HEK293 (cell line): ENCODE results near the gene DCLK1.

Source experiments
- CTCF ChIA-PET: fragments of 350-600 bp; formaldehyde crosslinking; extraction: SDS; loops from one replicate; lab custom pipeline; 2021; ENCODE audit warnings: antibody characterized with exemption; lab: Yijun Ruan, JAX
- POLR2A ChIA-PET: fragments of 300-600 bp; formaldehyde crosslinking; extraction: SDS; loops from one replicate; lab custom pipeline; 2020; ENCODE audit warnings: antibody characterized with exemption, inconsistent platforms; lab: Yijun Ruan, JAX
- H3K27ac ChIP-seq: fragments of 200-500 bp; sonication (Bioruptor generic); 2 replicates; pipeline ENCODE4 v1.5.1; 2014; ENCODE audit warnings: low read depth, low read length, control low read depth, inconsistent platforms; ENCODE audit errors: extremely low read depth
- H3K36me3 ChIP-seq, 2 experiments: fragments of 200-500 bp in 1 of 2; sonication (Bioruptor generic) in 1 of 2; 1 replicate in 1 of 2; 2 replicates in 1 of 2; pipeline ENCODE4 v1.5.1; 2014 to 2017; ENCODE audit warnings: inconsistent platforms in 2 of 2, low read length in 2 of 2; ENCODE audit not compliant: control insufficient read depth in 2 of 2, insufficient read depth in 1 of 2
- H3K4me1 ChIP-seq: fragments of 200-500 bp; sonication (Bioruptor generic); 2 replicates; pipeline ENCODE4 v1.5.1; 2014; ENCODE audit warnings: mild to moderate bottlenecking, low read length, inconsistent platforms; ENCODE audit not compliant: control insufficient read depth, insufficient read depth
- H3K4me3 ChIP-seq: 2 replicates; pipeline ENCODE4 v1.5.1; 2011; ENCODE audit warnings: low read depth, mild to moderate bottlenecking, control low read depth, low read length, moderate library complexity
- H3K9me3 ChIP-seq: fragments of 200-500 bp; sonication (Bioruptor generic); 2 replicates; pipeline ENCODE4 v1.5.1; 2014; ENCODE audit warnings: low read depth, low read length, inconsistent platforms; ENCODE audit not compliant: control insufficient read depth, insufficient read depth
- FEZF1 ChIP-seq: fragments of 450-650 bp; formaldehyde crosslinking; IDR thresholded peaks from 2 replicates; pipeline ENCODE4 v1.5.1; 2016; ENCODE audit warnings: missing biosample characterization, missing genetic modification characterization
- KLF16 ChIP-seq: fragments of 450-650 bp; formaldehyde crosslinking; IDR thresholded peaks from 2 replicates; pipeline ENCODE4 v1.5.1; 2017; ENCODE audit warnings: missing biosample characterization, missing genetic modification characterization
- MEIS1 ChIP-seq: sonication (generic); formaldehyde crosslinking; IDR thresholded peaks from 2 replicates; pipeline ENCODE4 v1.8.1; 2022; ENCODE audit warnings: missing genetic modification reagents, mild to moderate bottlenecking, borderline replicate concordance
- TCF7L2 ChIP-seq: IDR thresholded peaks from 2 replicates; pipeline ENCODE4 v1.6.1; 2011; ENCODE audit warnings: low read depth, mild to moderate bottlenecking, inconsistent platforms, low read length, moderate library complexity, borderline replicate concordance
- YY1 ChIP-seq: fragments of 450-650 bp; formaldehyde crosslinking; IDR thresholded peaks from 2 replicates; pipeline ENCODE4 v1.5.1; 2018; ENCODE audit warnings: missing biosample characterization, missing genetic modification characterization
- ZNF121 ChIP-seq: fragments of 450-650 bp; formaldehyde crosslinking; IDR thresholded peaks from 2 replicates; pipeline ENCODE4 v1.5.1; 2016; ENCODE audit warnings: missing biosample characterization, missing genetic modification characterization
- ZNF132 ChIP-seq: fragments of 450-650 bp; formaldehyde crosslinking; IDR thresholded peaks from 2 replicates; pipeline ENCODE4 v1.5.1; 2017; ENCODE audit warnings: missing biosample characterization, missing genetic modification characterization, borderline replicate concordance
- ZNF19 ChIP-seq: fragments of 450-650 bp; formaldehyde crosslinking; IDR thresholded peaks from 2 replicates; pipeline ENCODE4; 2016; ENCODE audit warnings: missing biosample characterization, missing genetic modification characterization, low read depth
- ZNF211 ChIP-seq: fragments of 450-650 bp; formaldehyde crosslinking; IDR thresholded peaks from 2 replicates; pipeline ENCODE4 v1.5.1; 2016; ENCODE audit warnings: low read depth, missing biosample characterization, missing genetic modification characterization
- ZNF239 ChIP-seq: fragments of 450-650 bp; formaldehyde crosslinking; IDR thresholded peaks from 2 replicates; pipeline ENCODE4 v1.5.1; 2016; ENCODE audit warnings: missing biosample characterization, missing genetic modification characterization
- ZNF24 ChIP-seq: fragments of 450-650 bp; formaldehyde crosslinking; IDR thresholded peaks from 2 replicates; pipeline ENCODE4 v1.5.1; 2016; ENCODE audit warnings: missing biosample characterization, missing genetic modification characterization
- ZNF350 ChIP-seq: fragments of 450-650 bp; formaldehyde crosslinking; IDR thresholded peaks from 2 replicates; pipeline ENCODE4 v1.5.0; 2017; ENCODE audit warnings: missing biosample characterization, mild to moderate bottlenecking, missing genetic modification characterization
- ZNF549 ChIP-seq: fragments of 450-650 bp; IDR thresholded peaks from 2 replicates; pipeline ENCODE4 v1.5.1; 2018; ENCODE audit warnings: missing biosample characterization, missing genetic modification characterization, mild to moderate bottlenecking, inconsistent platforms, moderate library complexity
- ZNF555 ChIP-seq: fragments of 450-650 bp; formaldehyde crosslinking; conservative IDR thresholded peaks from 2 replicates; pipeline ENCODE4 v1.5.1; 2017; ENCODE audit warnings: missing biosample characterization, mild to moderate bottlenecking, missing genetic modification characterization, inconsistent platforms
- ZNF560 ChIP-seq: fragments of 450-650 bp; formaldehyde crosslinking; IDR thresholded peaks from 2 replicates; pipeline ENCODE4 v1.5.1; 2017; ENCODE audit warnings: missing biosample characterization, missing genetic modification characterization, borderline replicate concordance
- ZNF629 ChIP-seq: fragments of 450-650 bp; formaldehyde crosslinking; IDR thresholded peaks from 2 replicates; pipeline ENCODE4 v1.5.1; 2017; ENCODE audit warnings: missing biosample characterization, missing genetic modification characterization
- ZNF768 ChIP-seq: fragments of 450-650 bp; formaldehyde crosslinking; IDR thresholded peaks from 2 replicates; pipeline ENCODE4 v1.5.1; 2018; ENCODE audit warnings: missing biosample characterization, mild to moderate bottlenecking, missing genetic modification characterization
- ZNF777 ChIP-seq: fragments of 450-650 bp; formaldehyde crosslinking; IDR thresholded peaks from 2 replicates; pipeline ENCODE4 v1.5.1; 2017; ENCODE audit warnings: missing biosample characterization, missing genetic modification characterization, borderline replicate concordance
- ZSCAN16 ChIP-seq: fragments of 450-650 bp; formaldehyde crosslinking; IDR thresholded peaks from 2 replicates; pipeline ENCODE4 v1.5.1; 2016; ENCODE audit warnings: missing biosample characterization, missing genetic modification characterization
- TF ChIP-seq, protein P1 (sequence below): fragments of 450-650 bp; formaldehyde crosslinking; IDR thresholded peaks from 2 replicates; pipeline ENCODE4 v1.5.1; 2017; ENCODE audit warnings: missing biosample characterization, mild to moderate bottlenecking, missing genetic modification characterization, moderate library complexity
- TF ChIP-seq, protein P2 (sequence below): fragments of 450-650 bp; formaldehyde crosslinking; IDR thresholded peaks from 2 replicates; pipeline ENCODE4 v1.5.1; 2016; ENCODE audit warnings: missing biosample characterization, missing genetic modification characterization, borderline replicate concordance
- TF ChIP-seq, protein P3 (sequence below): fragments of 450-650 bp; formaldehyde crosslinking; IDR thresholded peaks from 2 replicates; pipeline ENCODE4 v1.5.1; 2016; ENCODE audit warnings: missing biosample characterization, missing genetic modification characterization
- TF ChIP-seq, protein P4 (sequence below): fragments of 450-650 bp; formaldehyde crosslinking; IDR thresholded peaks from 2 replicates; pipeline ENCODE4 v1.5.1; 2016; ENCODE audit warnings: missing biosample characterization, missing genetic modification characterization
- TF ChIP-seq, protein P5 (sequence below): fragments of 450-650 bp; formaldehyde crosslinking; IDR thresholded peaks from 2 replicates; pipeline ENCODE4 v1.5.1; 2016; ENCODE audit warnings: missing biosample characterization, missing genetic modification characterization, low read depth
- TF ChIP-seq, protein P6 (sequence below): fragments of 450-650 bp; formaldehyde crosslinking; IDR thresholded peaks from 2 replicates; pipeline ENCODE4 v1.5.1; 2016; ENCODE audit warnings: missing biosample characterization, missing genetic modification characterization

The DCLK1 gene

DNA sequence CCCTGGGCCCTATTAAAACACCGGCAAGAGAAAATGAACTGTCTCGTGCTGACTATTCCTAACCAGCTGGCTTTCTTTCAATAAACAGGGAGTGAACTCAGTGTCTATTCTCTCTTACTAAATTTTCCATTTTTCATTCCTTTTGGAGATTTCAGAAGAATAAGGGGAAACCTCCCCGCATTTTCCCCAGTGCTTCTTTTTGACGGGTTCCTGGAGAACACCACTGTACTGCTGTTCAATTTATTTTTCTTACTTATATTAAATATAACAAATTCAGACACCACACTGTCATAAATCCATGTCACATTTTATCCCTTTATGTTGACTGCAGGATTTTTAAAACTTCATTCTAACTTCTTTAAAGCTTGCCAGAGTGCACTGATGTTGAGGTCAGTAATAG is 75.8 kb downstream of the DCLK1 start:
- H3K36me3 ChIP-seq = no peaks in the 10 kb centered on the region
- CTCF ChIA-PET = no interaction called here
- TF ChIP-seq, protein P1, sequence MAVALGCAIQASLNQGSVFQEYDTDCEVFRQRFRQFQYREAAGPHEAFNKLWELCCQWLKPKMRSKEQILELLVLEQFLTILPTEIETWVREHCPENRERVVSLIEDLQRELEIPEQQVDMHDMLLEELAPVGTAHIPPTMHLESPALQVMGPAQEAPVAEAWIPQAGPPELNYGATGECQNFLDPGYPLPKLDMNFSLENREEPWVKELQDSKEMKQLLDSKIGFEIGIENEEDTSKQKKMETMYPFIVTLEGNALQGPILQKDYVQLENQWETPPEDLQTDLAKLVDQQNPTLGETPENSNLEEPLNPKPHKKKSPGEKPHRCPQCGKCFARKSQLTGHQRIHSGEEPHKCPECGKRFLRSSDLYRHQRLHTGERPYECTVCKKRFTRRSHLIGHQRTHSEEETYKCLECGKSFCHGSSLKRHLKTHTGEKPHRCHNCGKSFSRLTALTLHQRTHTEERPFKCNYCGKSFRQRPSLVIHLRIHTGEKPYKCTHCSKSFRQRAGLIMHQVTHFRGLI (tag by site-specific recombination) = no peak
- TF ChIP-seq ZNF555 (tag by site-specific recombination) (no peak), ZNF777 (no peak), MEIS1 (CRISPR knock-in tag) (no peak), ZSCAN16 (tag by site-specific recombination) (no peak), ZNF629 (tag by site-specific recombination) (no peak), KLF16 (no peak), ZNF19 (tag by site-specific recombination) (no peak), TCF7L2 (no peak), YY1 (no peak)
- TF ChIP-seq, protein P2, sequence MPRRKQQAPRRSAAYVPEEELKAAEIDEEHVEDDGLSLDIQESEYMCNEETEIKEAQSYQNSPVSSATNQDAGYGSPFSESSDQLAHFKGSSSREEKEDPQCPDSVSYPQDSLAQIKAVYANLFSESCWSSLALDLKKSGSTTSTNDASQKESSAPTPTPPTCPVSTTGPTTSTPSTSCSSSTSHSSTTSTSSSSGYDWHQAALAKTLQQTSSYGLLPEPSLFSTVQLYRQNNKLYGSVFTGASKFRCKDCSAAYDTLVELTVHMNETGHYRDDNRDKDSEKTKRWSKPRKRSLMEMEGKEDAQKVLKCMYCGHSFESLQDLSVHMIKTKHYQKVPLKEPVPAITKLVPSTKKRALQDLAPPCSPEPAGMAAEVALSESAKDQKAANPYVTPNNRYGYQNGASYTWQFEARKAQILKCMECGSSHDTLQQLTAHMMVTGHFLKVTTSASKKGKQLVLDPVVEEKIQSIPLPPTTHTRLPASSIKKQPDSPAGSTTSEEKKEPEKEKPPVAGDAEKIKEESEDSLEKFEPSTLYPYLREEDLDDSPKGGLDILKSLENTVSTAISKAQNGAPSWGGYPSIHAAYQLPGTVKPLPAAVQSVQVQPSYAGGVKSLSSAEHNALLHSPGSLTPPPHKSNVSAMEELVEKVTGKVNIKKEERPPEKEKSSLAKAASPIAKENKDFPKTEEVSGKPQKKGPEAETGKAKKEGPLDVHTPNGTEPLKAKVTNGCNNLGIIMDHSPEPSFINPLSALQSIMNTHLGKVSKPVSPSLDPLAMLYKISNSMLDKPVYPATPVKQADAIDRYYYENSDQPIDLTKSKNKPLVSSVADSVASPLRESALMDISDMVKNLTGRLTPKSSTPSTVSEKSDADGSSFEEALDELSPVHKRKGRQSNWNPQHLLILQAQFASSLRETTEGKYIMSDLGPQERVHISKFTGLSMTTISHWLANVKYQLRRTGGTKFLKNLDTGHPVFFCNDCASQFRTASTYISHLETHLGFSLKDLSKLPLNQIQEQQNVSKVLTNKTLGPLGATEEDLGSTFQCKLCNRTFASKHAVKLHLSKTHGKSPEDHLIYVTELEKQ = no peak
- TF ChIP-seq, protein P3, sequence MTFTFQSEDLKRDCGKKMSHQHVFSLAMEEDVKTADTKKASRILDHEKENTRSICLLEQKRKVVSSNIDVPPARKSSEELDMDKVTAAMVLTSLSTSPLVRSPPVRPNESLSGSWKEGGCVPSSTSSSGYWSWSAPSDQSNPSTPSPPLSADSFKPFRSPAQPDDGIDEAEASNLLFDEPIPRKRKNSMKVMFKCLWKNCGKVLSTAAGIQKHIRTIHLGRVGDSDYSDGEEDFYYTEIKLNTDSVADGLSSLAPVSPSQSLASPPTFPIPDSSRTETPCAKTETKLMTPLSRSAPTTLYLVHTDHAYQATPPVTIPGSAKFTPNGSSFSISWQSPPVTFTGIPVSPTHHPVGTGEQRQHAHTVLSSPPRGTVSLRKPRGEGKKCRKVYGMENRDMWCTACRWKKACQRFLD (tag by site-specific recombination) = no peak
- TF ChIP-seq, protein P4, sequence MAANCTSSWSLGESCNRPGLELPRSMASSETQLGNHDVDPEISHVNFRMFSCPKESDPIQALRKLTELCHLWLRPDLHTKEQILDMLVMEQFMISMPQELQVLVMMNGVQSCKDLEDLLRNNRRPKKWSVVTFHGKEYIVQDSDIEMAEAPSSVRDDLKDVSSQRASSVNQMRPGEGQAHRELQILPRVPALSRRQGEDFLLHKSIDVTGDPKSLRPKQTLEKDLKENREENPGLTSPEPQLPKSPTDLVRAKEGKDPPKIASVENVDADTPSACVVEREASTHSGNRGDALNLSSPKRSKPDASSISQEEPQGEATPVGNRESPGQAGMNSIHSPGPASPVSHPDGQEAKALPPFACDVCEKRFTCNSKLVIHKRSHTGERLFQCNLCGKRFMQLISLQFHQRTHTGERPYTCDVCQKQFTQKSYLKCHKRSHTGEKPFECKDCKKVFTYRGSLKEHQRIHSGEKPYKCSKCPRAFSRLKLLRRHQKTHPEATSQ (tag by site-specific recombination) = no peak
- TF ChIP-seq, all 188 proteins: peak for 0
- POLR2A ChIA-PET = no interaction called here
- H3K27ac ChIP-seq = no peak overlapping the region
- no peaks in the 10 kb centered on the region for H3K9me3 ChIP-seq
- no peaks in the 10 kb centered on the region for H3K4me1 ChIP-seq
- no peak overlapping the region for H3K4me3 ChIP-seq

DNA sequence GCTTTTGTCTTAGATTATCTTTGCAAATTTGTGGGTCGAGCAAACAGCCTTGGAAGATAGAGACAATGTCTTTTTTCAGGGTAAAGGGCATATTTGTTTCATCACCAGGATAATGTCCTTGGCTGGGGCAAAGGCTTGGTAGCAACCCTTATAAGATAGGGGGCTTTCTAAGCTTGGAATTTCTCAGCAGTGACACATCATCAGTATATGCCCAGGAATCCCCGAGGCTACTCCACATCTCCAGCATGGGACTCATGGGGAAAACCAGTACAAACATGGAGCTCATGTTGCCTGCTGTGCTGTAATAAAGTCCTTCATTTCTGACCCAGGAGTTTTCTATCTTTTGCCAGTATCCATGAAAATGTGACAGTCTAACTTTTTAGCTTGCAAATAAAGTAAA is 77.1 kb downstream of the DCLK1 start:
- H3K4me1 ChIP-seq = no peaks in the 10 kb centered on the region
- ChIA-PET CTCF (no interaction called here), POLR2A (no interaction called here)
- no peaks in the 10 kb centered on the region for H3K36me3 ChIP-seq
- no peak overlapping the region for H3K27ac ChIP-seq
- no peak overlapping the region for H3K4me3 ChIP-seq
- H3K9me3 ChIP-seq = no peaks in the 10 kb centered on the region
- TF ChIP-seq ZNF560 (no peak), ZNF768 (tag by site-specific recombination) (no peak), FEZF1 (tag by site-specific recombination) (no peak), ZNF239 (tag by site-specific recombination) (no peak), ZNF350 (tag by site-specific recombination) (no peak), ZNF211 (tag by site-specific recombination) (no peak), ZNF132 (tag by site-specific recombination) (no peak), ZNF549 (tag by site-specific recombination) (no peak), ZNF24 (no peak), ZNF121 (tag by site-specific recombination) (no peak)
- TF ChIP-seq, protein P5, sequence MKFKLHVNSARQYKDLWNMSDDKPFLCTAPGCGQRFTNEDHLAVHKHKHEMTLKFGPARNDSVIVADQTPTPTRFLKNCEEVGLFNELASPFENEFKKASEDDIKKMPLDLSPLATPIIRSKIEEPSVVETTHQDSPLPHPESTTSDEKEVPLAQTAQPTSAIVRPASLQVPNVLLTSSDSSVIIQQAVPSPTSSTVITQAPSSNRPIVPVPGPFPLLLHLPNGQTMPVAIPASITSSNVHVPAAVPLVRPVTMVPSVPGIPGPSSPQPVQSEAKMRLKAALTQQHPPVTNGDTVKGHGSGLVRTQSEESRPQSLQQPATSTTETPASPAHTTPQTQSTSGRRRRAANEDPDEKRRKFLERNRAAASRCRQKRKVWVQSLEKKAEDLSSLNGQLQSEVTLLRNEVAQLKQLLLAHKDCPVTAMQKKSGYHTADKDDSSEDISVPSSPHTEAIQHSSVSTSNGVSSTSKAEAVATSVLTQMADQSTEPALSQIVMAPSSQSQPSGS (tag by site-specific recombination) = no peak
- TF ChIP-seq, protein P6, sequence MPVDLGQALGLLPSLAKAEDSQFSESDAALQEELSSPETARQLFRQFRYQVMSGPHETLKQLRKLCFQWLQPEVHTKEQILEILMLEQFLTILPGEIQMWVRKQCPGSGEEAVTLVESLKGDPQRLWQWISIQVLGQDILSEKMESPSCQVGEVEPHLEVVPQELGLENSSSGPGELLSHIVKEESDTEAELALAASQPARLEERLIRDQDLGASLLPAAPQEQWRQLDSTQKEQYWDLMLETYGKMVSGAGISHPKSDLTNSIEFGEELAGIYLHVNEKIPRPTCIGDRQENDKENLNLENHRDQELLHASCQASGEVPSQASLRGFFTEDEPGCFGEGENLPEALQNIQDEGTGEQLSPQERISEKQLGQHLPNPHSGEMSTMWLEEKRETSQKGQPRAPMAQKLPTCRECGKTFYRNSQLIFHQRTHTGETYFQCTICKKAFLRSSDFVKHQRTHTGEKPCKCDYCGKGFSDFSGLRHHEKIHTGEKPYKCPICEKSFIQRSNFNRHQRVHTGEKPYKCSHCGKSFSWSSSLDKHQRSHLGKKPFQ (tag by site-specific recombination) = no peak
